ENCODE data around the gene ACSL3. TPM values are rescaled to one million over a fixed set of nuclear protein-coding genes. Genes with fewer than 3 reads are reported as not detected.

The ACSL3 gene
- total RNA-seq, 1 experiment from 2014 or later: 181 TPM

DNA sequence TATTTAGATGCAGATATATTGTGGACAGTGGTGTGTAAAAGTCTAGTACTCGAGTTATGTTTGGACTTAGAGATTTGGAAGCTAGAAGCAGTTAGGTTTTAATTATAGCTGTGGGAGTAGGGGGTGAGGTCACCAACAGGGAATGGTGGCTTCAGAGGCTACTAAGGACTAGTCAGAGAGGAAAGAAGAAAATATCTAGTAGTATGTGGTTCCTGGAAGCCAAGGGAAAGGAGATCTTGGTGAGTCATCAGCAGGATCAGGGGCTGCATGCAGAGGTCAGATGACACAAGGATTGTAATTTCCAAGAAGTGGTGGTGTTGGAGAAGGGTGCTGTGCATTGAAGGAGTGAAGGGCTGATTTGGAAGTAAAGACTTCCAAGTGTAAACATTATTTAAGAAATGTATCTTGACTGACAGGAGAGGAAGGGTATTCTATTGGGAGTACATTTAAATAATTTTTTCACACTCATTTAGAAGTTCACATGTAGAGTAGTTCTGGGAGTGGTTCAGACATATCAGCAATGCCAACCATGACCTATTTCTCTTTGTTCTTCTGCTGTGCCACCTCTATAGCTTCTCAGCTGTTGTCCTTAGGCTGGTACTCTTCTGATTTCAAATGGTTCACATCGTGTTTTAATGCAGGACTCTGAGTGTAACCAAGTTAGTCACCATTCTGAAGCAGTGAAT is 59.1 kb downstream of the ACSL3 start:
- peaks cover 9% of the 10 kb centered on the region for H3K36me3 ChIP-seq (ENCODE audit: control insufficient read depth, insufficient read depth, low read length)
- POLR2A ChIA-PET: no interaction called here
- H3K27ac Mint-ChIP-seq (ENCODE audit: unreplicated experiment): no peak overlapping the region

DNA sequence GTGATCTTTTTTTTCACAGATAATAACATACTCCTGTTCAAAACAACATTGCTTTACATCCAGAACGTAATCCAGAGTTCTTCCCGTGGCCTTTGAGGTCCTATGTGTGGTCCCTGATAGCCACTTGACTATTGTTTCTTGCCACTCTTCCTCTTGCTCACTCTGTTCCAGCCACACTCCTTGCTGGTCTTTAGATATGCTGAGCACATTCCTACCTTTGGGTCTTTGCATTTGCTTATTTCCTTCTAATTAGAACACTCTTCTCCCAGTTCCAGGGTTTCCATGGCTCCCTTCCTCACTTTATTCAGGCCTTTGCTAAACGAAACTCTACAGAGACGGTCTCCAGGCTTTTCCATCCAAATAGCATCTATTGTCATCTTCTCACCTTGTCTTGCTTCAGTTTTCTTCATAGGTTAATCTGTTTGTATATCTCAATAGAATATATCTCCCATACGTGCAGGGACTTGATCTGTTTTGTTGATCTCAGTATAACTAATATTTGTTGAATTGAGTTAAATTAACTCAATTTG is 59.9 kb downstream of the ACSL3 start:
- Mint-ChIP-seq H3K9me3 (ENCODE audit: unreplicated experiment) (no peaks in the 10 kb centered on the region), H3K27ac (ENCODE audit: unreplicated experiment) (no peak overlapping the region), H3K4me3 (ENCODE audit: unreplicated experiment) (no peak overlapping the region), H3K4me1 (ENCODE audit: low read depth, unreplicated experiment) (no peaks in the 10 kb centered on the region), H3K36me3 (ENCODE audit: insufficient read depth, unreplicated experiment) (peaks cover 36% of the 10 kb centered on the region), H3K27me3 (ENCODE audit: insufficient read depth, unreplicated experiment) (no peaks in the 10 kb centered on the region)
- H3K36me3 ChIP-seq (ENCODE audit: control insufficient read depth, insufficient read depth, low read length): peaks cover 11% of the 10 kb centered on the region
- CTCF ChIA-PET: interaction anchor here (1.2 kb wide), 1 partner anchor 18 kb away, joined by 3 read pairs; no protein-coding TSS in a partner anchor
- H3K4me3 ChIP-seq (ENCODE audit: low read depth, low read length): no peak overlapping the region
- H3K9me3 ChIP-seq: no peaks in the 10 kb centered on the region
- H3K27me3 ChIP-seq (replicated peaks; ENCODE audit: control insufficient read depth, insufficient read depth, low read length): no peaks in the 10 kb centered on the region
- intact Hi-C loops (cut with micrococcal nuclease; ENCODE audit: unreplicated experiment): no loop called here
- DNase-seq: no peak
- POLR2A ChIA-PET: no interaction called here
- BruUV-seq (replicated peaks): no TSS peak
- TF ChIP-seq, protein P1, sequence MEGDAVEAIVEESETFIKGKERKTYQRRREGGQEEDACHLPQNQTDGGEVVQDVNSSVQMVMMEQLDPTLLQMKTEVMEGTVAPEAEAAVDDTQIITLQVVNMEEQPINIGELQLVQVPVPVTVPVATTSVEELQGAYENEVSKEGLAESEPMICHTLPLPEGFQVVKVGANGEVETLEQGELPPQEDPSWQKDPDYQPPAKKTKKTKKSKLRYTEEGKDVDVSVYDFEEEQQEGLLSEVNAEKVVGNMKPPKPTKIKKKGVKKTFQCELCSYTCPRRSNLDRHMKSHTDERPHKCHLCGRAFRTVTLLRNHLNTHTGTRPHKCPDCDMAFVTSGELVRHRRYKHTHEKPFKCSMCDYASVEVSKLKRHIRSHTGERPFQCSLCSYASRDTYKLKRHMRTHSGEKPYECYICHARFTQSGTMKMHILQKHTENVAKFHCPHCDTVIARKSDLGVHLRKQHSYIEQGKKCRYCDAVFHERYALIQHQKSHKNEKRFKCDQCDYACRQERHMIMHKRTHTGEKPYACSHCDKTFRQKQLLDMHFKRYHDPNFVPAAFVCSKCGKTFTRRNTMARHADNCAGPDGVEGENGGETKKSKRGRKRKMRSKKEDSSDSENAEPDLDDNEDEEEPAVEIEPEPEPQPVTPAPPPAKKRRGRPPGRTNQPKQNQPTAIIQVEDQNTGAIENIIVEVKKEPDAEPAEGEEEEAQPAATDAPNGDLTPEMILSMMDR (IDR thresholded peaks at IDR 0.05; ENCODE audit: insufficient read depth in 1 of 2, low read depth in 1 of 2, low read length in 1 of 2, severe bottlenecking in 1 of 2, unreplicated experiment in 1 of 2): no peak
- H3K4me1 ChIP-seq: peaks cover 18% of the 10 kb centered on the region

More for the DNA sequence above, 59.1 kb downstream of the ACSL3 start:
- Mint-ChIP-seq H3K4me1 (ENCODE audit: low read depth, unreplicated experiment) (no peaks in the 10 kb centered on the region), H3K9me3 (ENCODE audit: unreplicated experiment) (no peaks in the 10 kb centered on the region), H3K27me3 (ENCODE audit: insufficient read depth, unreplicated experiment) (no peaks in the 10 kb centered on the region), H3K36me3 (ENCODE audit: insufficient read depth, unreplicated experiment) (peaks cover 30% of the 10 kb centered on the region), H3K4me3 (ENCODE audit: unreplicated experiment) (no peak overlapping the region)
- Histone ChIP-seq H3K27me3 (replicated peaks; ENCODE audit: control insufficient read depth, insufficient read depth, low read length) (no peaks in the 10 kb centered on the region), H3K4me3 (ENCODE audit: low read depth, low read length) (no peak overlapping the region), H3K9me3 (no peaks in the 10 kb centered on the region), H3K4me1 (peaks cover 26% of the 10 kb centered on the region)
- CTCF ChIA-PET: interaction anchor here (1.2 kb wide), 1 partner anchor 19 kb away, joined by 3 read pairs; no protein-coding TSS in a partner anchor
- no peak for DNase-seq
- no TSS peak for BruUV-seq (replicated peaks)
- intact Hi-C loops (cut with micrococcal nuclease; ENCODE audit: unreplicated experiment): no loop called here
- TF ChIP-seq, protein P1 (IDR thresholded peaks at IDR 0.05; ENCODE audit: insufficient read depth in 1 of 2, low read depth in 1 of 2, low read length in 1 of 2, severe bottlenecking in 1 of 2, unreplicated experiment in 1 of 2): no peak

DNA sequence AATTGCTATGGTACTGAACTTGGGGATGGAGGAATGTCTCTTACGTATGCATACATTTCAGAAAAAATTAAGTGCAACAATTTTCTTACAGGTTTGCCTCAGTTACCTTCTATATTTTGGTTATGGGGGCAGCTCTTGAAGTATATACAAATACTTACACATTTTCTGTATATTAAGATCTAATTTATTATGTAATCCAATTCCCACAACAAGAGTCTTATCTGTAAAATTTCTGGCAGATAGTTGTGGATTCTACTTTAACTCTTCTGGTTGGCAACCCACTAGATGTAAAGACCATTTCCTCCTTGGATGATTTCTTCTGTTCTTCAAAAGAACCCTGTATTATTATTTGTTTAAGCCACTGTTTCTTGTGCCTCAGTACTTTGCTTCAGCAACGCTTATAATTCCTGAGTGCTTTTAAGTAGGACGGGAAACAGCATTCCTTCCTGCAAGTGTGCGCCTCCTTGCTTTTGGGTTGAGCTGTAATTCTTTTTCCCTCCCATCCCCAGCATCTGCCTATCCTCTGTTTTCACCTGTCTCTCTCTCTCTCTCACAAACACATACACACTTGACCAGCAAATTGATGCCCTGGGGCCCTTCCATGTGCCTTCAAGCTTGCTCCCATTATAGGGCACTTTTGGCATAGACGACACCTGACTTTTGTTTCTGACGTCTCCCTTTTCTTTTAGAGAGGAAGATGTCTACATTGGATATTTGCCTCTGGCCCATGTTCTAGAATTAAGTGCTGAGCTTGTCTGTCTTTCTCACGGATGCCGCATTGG is 61.4 kb downstream of the ACSL3 start:
- Mint-ChIP-seq H3K27ac (ENCODE audit: unreplicated experiment) (no peak overlapping the region), H3K9me3 (ENCODE audit: unreplicated experiment) (no peaks in the 10 kb centered on the region)
- BruUV-seq (replicated peaks): no TSS peak

More for the DNA sequence above, 61.4 kb downstream of the ACSL3 start:
- intact Hi-C loops (cut with micrococcal nuclease; ENCODE audit: unreplicated experiment): no loop called here
- H3K4me3 Mint-ChIP-seq (ENCODE audit: unreplicated experiment): no peak overlapping the region
- Histone ChIP-seq H3K27me3 (replicated peaks; ENCODE audit: control insufficient read depth, insufficient read depth, low read length) (no peaks in the 10 kb centered on the region), H3K9me3 (no peaks in the 10 kb centered on the region), H3K4me3 (ENCODE audit: low read depth, low read length) (no peak overlapping the region), H3K36me3 (ENCODE audit: control insufficient read depth, insufficient read depth, low read length) (peaks cover 9% of the 10 kb centered on the region), H3K4me1 (peaks cover 3% of the 10 kb centered on the region; the same call in 1 of the 2 replicates)
- ChIA-PET POLR2A (no interaction called here), CTCF (interaction anchor here (0.5 kb wide), 1 partner anchor 22 kb away, joined by 3 read pairs; no protein-coding TSS in a partner anchor)
- H3K27me3 Mint-ChIP-seq (ENCODE audit: insufficient read depth, unreplicated experiment): no peaks in the 10 kb centered on the region
- TF ChIP-seq, protein P1 (IDR thresholded peaks at IDR 0.05; ENCODE audit: insufficient read depth in 1 of 2, low read depth in 1 of 2, low read length in 1 of 2, severe bottlenecking in 1 of 2, unreplicated experiment in 1 of 2): no peak
- no peak for DNase-seq
- no peaks in the 10 kb centered on the region for H3K4me1 Mint-ChIP-seq (ENCODE audit: low read depth, unreplicated experiment)
- H3K36me3 Mint-ChIP-seq (ENCODE audit: insufficient read depth, unreplicated experiment): peaks cover 41% of the 10 kb centered on the region

All from Caco-2 (cell line).